ENCODE results near the gene KCNK10.

The KCNK10 gene

DNA sequence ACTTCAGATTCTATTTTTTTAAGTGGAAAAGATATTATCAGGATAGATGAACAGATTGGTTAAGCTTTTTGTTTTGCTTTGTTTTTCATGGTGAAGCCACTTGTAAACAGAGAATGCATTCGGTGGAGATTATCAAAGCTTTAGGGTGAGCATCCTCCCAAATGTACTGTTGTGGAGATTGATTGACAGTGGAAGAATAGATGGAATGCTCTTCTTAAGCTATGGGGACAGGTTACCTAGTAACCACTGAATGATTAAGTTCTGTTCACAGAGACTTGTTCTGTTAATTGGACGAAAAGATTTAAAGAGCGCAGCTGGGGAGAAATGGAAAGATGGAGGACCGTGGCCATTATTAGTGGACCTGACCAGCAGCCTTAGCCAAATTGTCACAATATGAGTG lies 40.6 kb upstream of the KCNK10 start:
- Histone ChIP-seq H3K27ac (ENCODE audit: low read depth, low read length, poor library complexity, severe bottlenecking) (no peak overlapping the region), H3F3A (ENCODE audit: insufficient read depth, low read length) (no peaks in the 10 kb centered on the region), H3K4me3 (ENCODE audit: low read depth, low read length, poor library complexity, severe bottlenecking) (no peak overlapping the region), H3K27me3 (ENCODE audit: insufficient read depth, low read length) (no peaks in the 10 kb centered on the region), H3K4me2 (ENCODE audit: low read length) (no peak overlapping the region), H3K36me3 (ENCODE audit: insufficient read depth, low read length) (no peaks in the 10 kb centered on the region), H3K79me2 (ENCODE audit: insufficient read depth, low read length) (no peaks in the 10 kb centered on the region), H3K9me3 (ENCODE audit: low read length) (no peaks in the 10 kb centered on the region), H4K20me1 (ENCODE audit: insufficient read depth, low read length) (no peaks in the 10 kb centered on the region), H3K9ac (ENCODE audit: low read length) (no peak overlapping the region), H3K4me1 (ENCODE audit: insufficient read depth, low read length, severe bottlenecking) (no peaks in the 10 kb centered on the region), H2AFZ (ENCODE audit: low read length) (no peak overlapping the region), H3K9me2 (ENCODE audit: low read depth, low read length) (no peaks in the 10 kb centered on the region)
- TF ChIP-seq EZH2 (IDR thresholded peaks at IDR 0.05; ENCODE audit: borderline replicate concordance, low read length) (no peak), CTCF (IDR thresholded peaks at IDR 0.05; ENCODE audit: low read length) (no peak)

DNA sequence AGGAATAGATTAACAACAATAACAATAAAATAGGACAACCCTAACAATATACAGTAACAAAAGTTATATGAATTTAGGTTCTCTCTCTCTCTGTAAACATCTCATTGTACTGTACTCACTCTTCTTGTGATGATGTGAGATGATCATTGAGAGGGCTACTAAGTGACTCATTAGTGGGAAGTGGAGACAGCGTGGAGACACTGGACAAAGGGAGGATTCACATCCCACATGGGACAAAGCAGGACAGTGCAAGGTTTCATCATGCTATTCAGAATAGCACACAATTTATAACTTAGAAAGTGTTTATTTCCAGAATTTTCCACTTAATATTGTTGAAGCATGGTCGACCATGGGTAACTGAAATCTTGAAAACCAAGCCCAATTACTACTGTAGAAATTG lies 36.4 kb upstream of the KCNK10 start:
- no peak overlapping the region for H3K4me3 ChIP-seq (ENCODE audit: low read depth, low read length, poor library complexity, severe bottlenecking)
- H3K27me3 ChIP-seq (ENCODE audit: insufficient read depth, low read length) = no peaks in the 10 kb centered on the region
- H3K9ac ChIP-seq (ENCODE audit: low read length) = no peak overlapping the region
- H3K4me1 ChIP-seq (ENCODE audit: insufficient read depth, low read length, severe bottlenecking) = no peaks in the 10 kb centered on the region
- no peaks in the 10 kb centered on the region for H3F3A ChIP-seq (ENCODE audit: insufficient read depth, low read length)
- H2AFZ ChIP-seq (ENCODE audit: low read length) = no peak overlapping the region
- no peaks in the 10 kb centered on the region for H3K79me2 ChIP-seq (ENCODE audit: insufficient read depth, low read length)
- no peak overlapping the region for H3K4me2 ChIP-seq (ENCODE audit: low read length)
- no peaks in the 10 kb centered on the region for H4K20me1 ChIP-seq (ENCODE audit: insufficient read depth, low read length)
- H3K27ac ChIP-seq (ENCODE audit: low read depth, low read length, poor library complexity, severe bottlenecking) = no peak overlapping the region
- no peaks in the 10 kb centered on the region for H3K9me3 ChIP-seq (ENCODE audit: low read length)
- no peaks in the 10 kb centered on the region for H3K36me3 ChIP-seq (ENCODE audit: insufficient read depth, low read length)
- H3K9me2 ChIP-seq (ENCODE audit: low read depth, low read length) = no peaks in the 10 kb centered on the region
- TF ChIP-seq EZH2 (IDR thresholded peaks at IDR 0.05; ENCODE audit: borderline replicate concordance, low read length) (no peak), CTCF (IDR thresholded peaks at IDR 0.05; ENCODE audit: low read length) (no peak)

DNA sequence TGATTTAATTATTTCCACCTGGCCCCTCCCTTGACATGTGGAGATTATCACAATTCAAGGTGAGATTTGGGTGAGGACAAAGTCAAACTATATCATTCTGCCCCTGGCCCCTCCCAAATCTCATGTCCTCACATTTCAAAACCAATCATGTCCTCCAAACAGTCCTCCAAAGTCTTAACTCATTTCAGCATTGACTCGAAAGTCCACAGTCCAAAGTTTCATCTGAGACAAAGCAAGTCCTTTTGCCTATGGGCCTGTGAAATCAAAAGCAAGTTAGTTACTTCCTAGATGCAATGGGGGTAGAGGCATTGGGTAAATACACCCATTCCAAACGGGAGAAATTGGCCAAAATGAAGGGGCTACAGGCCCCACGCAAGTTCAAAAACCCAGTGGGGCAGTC lies 31.3 kb upstream of the KCNK10 start:
- Histone ChIP-seq H3F3A (ENCODE audit: insufficient read depth, low read length) (no peaks in the 10 kb centered on the region), H3K79me2 (ENCODE audit: insufficient read depth, low read length) (no peaks in the 10 kb centered on the region), H3K9me2 (ENCODE audit: low read depth, low read length) (no peaks in the 10 kb centered on the region), H3K9me3 (ENCODE audit: low read length) (no peaks in the 10 kb centered on the region), H3K4me2 (ENCODE audit: low read length) (no peak overlapping the region), H3K36me3 (ENCODE audit: insufficient read depth, low read length) (no peaks in the 10 kb centered on the region), H3K27ac (ENCODE audit: low read depth, low read length, poor library complexity, severe bottlenecking) (no peak overlapping the region), H3K9ac (ENCODE audit: low read length) (no peak overlapping the region), H4K20me1 (ENCODE audit: insufficient read depth, low read length) (no peaks in the 10 kb centered on the region), H3K27me3 (ENCODE audit: insufficient read depth, low read length) (no peaks in the 10 kb centered on the region), H3K4me3 (ENCODE audit: low read depth, low read length, poor library complexity, severe bottlenecking) (no peak overlapping the region), H3K4me1 (ENCODE audit: insufficient read depth, low read length, severe bottlenecking) (no peaks in the 10 kb centered on the region), H2AFZ (ENCODE audit: low read length) (no peak overlapping the region)
- TF ChIP-seq EZH2 (IDR thresholded peaks at IDR 0.05; ENCODE audit: borderline replicate concordance, low read length) (no peak), CTCF (IDR thresholded peaks at IDR 0.05; ENCODE audit: low read length) (no peak)

All from OCI-LY1 (cell line).